C1 segment of cervical spinal cord (tissue), 14 donors: Measurements from ENCODE around the gene FDXR.

ENCODE experiments used
- DNase-seq, 14 donors: peaks; one replicate each; lab custom pipeline; 2025; lab: John Stamatoyannopoulos, UW

Gene FDXR

GRCh38 chr17:74858672-74859458 lies 13.9 kb downstream of the FDXR start:
- DNase-seq = peak in 2 of 14 donors; percentile 8 to 63

- DNase-seq = peak in 1 of 14 donors; percentile 45
Observed at GRCh38 chr17:74857191-74857590, 15.6 kb downstream of the FDXR start.

GRCh38 chr17:74856112-74856511 lies 16.7 kb downstream of the FDXR start:
- peak in 1 of 14 donors; percentile 87 for DNase-seq

- DNase-seq = no peak
Observed at GRCh38 chr17:74855323-74855722, 17.5 kb downstream of the FDXR start.

GRCh38 chr17:74854792-74855191 lies 18.0 kb downstream of the FDXR start:
- no peak for DNase-seq

- DNase-seq = peak in 1 of 14 donors; percentile 74
Observed at GRCh38 chr17:74853669-74854068, 19.1 kb downstream of the FDXR start.

GRCh38 chr17:74853048-74853397 lies 19.8 kb downstream of the FDXR start:
- no peak for DNase-seq

- no peak for DNase-seq
Observed at GRCh38 chr17:74852237-74853047, 20.4 kb downstream of the FDXR start.

- DNase-seq = no peak
Observed at GRCh38 chr17:74851612-74852236, 21.1 kb downstream of the FDXR start.

- no peak for DNase-seq
Observed at GRCh38 chr17:74850914-74851313, 21.9 kb downstream of the FDXR start.

GRCh38 chr17:74850310-74850709 lies 22.5 kb downstream of the FDXR start:
- no peak for DNase-seq

GRCh38 chr17:74848656-74849399 lies 24.0 kb downstream of the FDXR start:
- no peak for DNase-seq

GRCh38 chr17:74846621-74847020 lies 26.2 kb downstream of the FDXR start:
- DNase-seq = no peak

GRCh38 chr17:74843352-74843627 lies 29.5 kb downstream of the FDXR start:
- DNase-seq = no peak

- peak in 12 of 14 donors; percentile 27 to 89 (median 69) for DNase-seq
Observed at GRCh38 chr17:74842599-74843351, 30.0 kb downstream of the FDXR start.

- DNase-seq = peak in 2 of 14 donors; percentile 53 to 66
Observed at GRCh38 chr17:74842146-74842598, 30.6 kb downstream of the FDXR start.

GRCh38 chr17:74840989-74841666 lies 31.7 kb downstream of the FDXR start:
- peak in 12 of 14 donors; percentile 6 to 87 (median 58) for DNase-seq

- peak in 1 of 14 donors; percentile 57 for DNase-seq
Observed at GRCh38 chr17:74839990-74840852, 32.6 kb downstream of the FDXR start.

- DNase-seq = no peak
Observed at GRCh38 chr17:74838274-74838673, 34.5 kb downstream of the FDXR start.
